Skeletal muscle tissue (tissue), 4 donors: ENCODE measurements around the gene SORL1. TPM values are rescaled to one million over a fixed set of nuclear protein-coding genes. Genes with fewer than 3 reads are reported as not detected.
"Not testable (repeated sequence)": the region's sequence is repeated elsewhere in the genome, so short reads cannot be mapped to it uniquely, and the experiment has no call there.

Source experiments
- H3K27ac ChIP-seq: one replicate; pipeline ENCODE4 v1.7.0; 2013; ENCODE audit warnings: mild to moderate bottlenecking, low read depth, low read length, inconsistent platforms
- H3K27me3 ChIP-seq, 3 donors: one replicate each; pipeline ENCODE4 v1.7.0; 2013; ENCODE audit warnings: low read length in 3 of 3; ENCODE audit not compliant: control insufficient read depth in 3 of 3, insufficient read depth in 3 of 3
- H3K36me3 ChIP-seq, 3 donors: one replicate each; pipeline ENCODE4 v1.7.0; 2013; ENCODE audit warnings: low read length in 3 of 3; ENCODE audit not compliant: control insufficient read depth in 3 of 3, insufficient read depth in 3 of 3
- H3K4me1 ChIP-seq, 3 donors: one replicate each; pipeline ENCODE4 v1.7.0; 2013; ENCODE audit warnings: low read length in 3 of 3, mild to moderate bottlenecking in 3 of 3; ENCODE audit not compliant: control insufficient read depth in 3 of 3, insufficient read depth in 3 of 3
- H3K4me3 ChIP-seq, 3 donors: one replicate each; pipeline ENCODE4 v1.7.0; 2013; ENCODE audit warnings: low read length in 3 of 3
- H3K9ac ChIP-seq, 3 donors: one replicate each; pipeline ENCODE4 v1.7.0; 2013; ENCODE audit warnings: low read length in 3 of 3, mild to moderate bottlenecking in 3 of 3, moderate library complexity in 2 of 3, low read depth in 1 of 3
- H3K9me3 ChIP-seq, 3 donors: one replicate each; pipeline ENCODE4 v1.7.0; 2013; ENCODE audit warnings: low read length in 3 of 3; ENCODE audit not compliant: control insufficient read depth in 3 of 3
- total RNA-seq: library from RNA; depleted of rRNA; stranded (reverse); fragments of >200 nt; gene quantifications from one replicate; pipeline ENCODE4 v1.2.3, GENCODE V29; 2014
- donor health status: Osteomylitis.

SORL1 gene
- total RNA-seq, 1 donor from 2014 or later, result 6.3 TPM

- no peak overlapping the region for H3K27ac ChIP-seq
- peaks cover 0 to 6% (median 5%) of the 10 kb centered on the region in 3 donors for H3K27me3 ChIP-seq
- H3K4me3 ChIP-seq, result no peak overlapping the region
- H3K36me3 ChIP-seq, result no peaks in the 10 kb centered on the region
- H3K9me3 ChIP-seq, result no peaks in the 10 kb centered on the region
- peaks cover 0 to 5% (median 0%) of the 10 kb centered on the region in 3 donors for H3K4me1 ChIP-seq
- H3K9ac ChIP-seq, result no peak overlapping the region
Measured at GRCh38 chr11:121564948-121565684, 113.0 kb downstream of the SORL1 start.

GRCh38 chr11:121566279-121567168 is 114.4 kb downstream of the SORL1 start:
- no peak overlapping the region for H3K27ac ChIP-seq
- H3K27me3 ChIP-seq, result peaks cover 0 to 6% (median 3%) of the 10 kb centered on the region in 3 donors
- H3K9ac ChIP-seq, result no peak overlapping the region
- no peak overlapping the region for H3K4me3 ChIP-seq
- peaks cover 0 to 5% (median 0%) of the 10 kb centered on the region in 3 donors for H3K4me1 ChIP-seq
- H3K9me3 ChIP-seq, result no peaks in the 10 kb centered on the region
- H3K36me3 ChIP-seq, result no peaks in the 10 kb centered on the region

- peaks cover 0 to 11% (median 0%) of the 10 kb centered on the region in 3 donors for H3K4me1 ChIP-seq
- H3K36me3 ChIP-seq, result no peaks in the 10 kb centered on the region
- no peaks in the 10 kb centered on the region for H3K9me3 ChIP-seq
- H3K27ac ChIP-seq, result no peak overlapping the region
- H3K9ac ChIP-seq, result no peak overlapping the region
- peaks cover 0 to 13% (median 4%) of the 10 kb centered on the region in 3 donors for H3K27me3 ChIP-seq
- no peak overlapping the region for H3K4me3 ChIP-seq
Measured at GRCh38 chr11:121567995-121568394, 115.9 kb downstream of the SORL1 start.

- H3K36me3 ChIP-seq, H3K27ac ChIP-seq, H3K4me3 ChIP-seq, H3K9me3 ChIP-seq, H3K9ac ChIP-seq: not testable (repeated sequence)
- Histone ChIP-seq H3K4me1 (peaks cover 0 to 11% (median 0%) of the 10 kb centered on the region in 3 donors), H3K27me3 (peaks cover 0 to 13% (median 4%) of the 10 kb centered on the region in 3 donors)
Measured at GRCh38 chr11:121569332-121570299, 117.5 kb downstream of the SORL1 start.

- H3K4me3 ChIP-seq, result no peak overlapping the region
- no peaks in the 10 kb centered on the region for H3K9me3 ChIP-seq
- peaks cover 0 to 13% (median 4%) of the 10 kb centered on the region in 3 donors for H3K27me3 ChIP-seq
- no peaks in the 10 kb centered on the region for H3K36me3 ChIP-seq
- no peak overlapping the region for H3K9ac ChIP-seq
- H3K27ac ChIP-seq, result no peak overlapping the region
- H3K4me1 ChIP-seq, result peaks cover 0 to 11% (median 2%) of the 10 kb centered on the region in 3 donors
Measured at GRCh38 chr11:121570453-121570852, 118.3 kb downstream of the SORL1 start.

- Histone ChIP-seq H3K27ac (no peak overlapping the region), H3K4me1 (peaks cover 0 to 10% (median 2%) of the 10 kb centered on the region in 3 donors), H3K9me3 (no peaks in the 10 kb centered on the region), H3K9ac (no peak overlapping the region), H3K27me3 (peaks cover 0 to 10% (median 4%) of the 10 kb centered on the region in 3 donors), H3K4me3 (no peak overlapping the region), H3K36me3 (no peaks in the 10 kb centered on the region)
Measured at GRCh38 chr11:121571506-121571905, 119.4 kb downstream of the SORL1 start.

GRCh38 chr11:121572571-121573059 is 120.5 kb downstream of the SORL1 start:
- peaks cover 0 to 6% (median 4%) of the 10 kb centered on the region in 3 donors for H3K27me3 ChIP-seq
- H3K9ac ChIP-seq, result no peak overlapping the region
- H3K36me3 ChIP-seq, result no peaks in the 10 kb centered on the region
- H3K4me1 ChIP-seq, result peaks cover 0 to 6% (median 2%) of the 10 kb centered on the region in 3 donors
- no peak overlapping the region for H3K27ac ChIP-seq
- no peak overlapping the region for H3K4me3 ChIP-seq
- H3K9me3 ChIP-seq, result no peaks in the 10 kb centered on the region

GRCh38 chr11:121574801-121575200 is 122.7 kb downstream of the SORL1 start:
- Histone ChIP-seq H3K9ac (no peak overlapping the region), H3K27ac (no peak overlapping the region), H3K4me1 (peaks cover 0 to 6% (median 2%) of the 10 kb centered on the region in 3 donors), H3K4me3 (no peak overlapping the region), H3K9me3 (no peaks in the 10 kb centered on the region), H3K27me3 (peaks cover 0 to 6% (median 4%) of the 10 kb centered on the region in 3 donors), H3K36me3 (no peaks in the 10 kb centered on the region)

- Histone ChIP-seq H3K36me3 (no peaks in the 10 kb centered on the region), H3K27me3 (peaks cover 0 to 6% (median 4%) of the 10 kb centered on the region in 3 donors), H3K27ac (no peak overlapping the region), H3K9me3 (no peaks in the 10 kb centered on the region), H3K4me1 (peaks cover 0 to 6% (median 2%) of the 10 kb centered on the region in 3 donors), H3K9ac (no peak overlapping the region), H3K4me3 (no peak overlapping the region)
Measured at GRCh38 chr11:121575250-121575962, 123.3 kb downstream of the SORL1 start.
